GM18868 (cell line): ENCODE measurements around the gene ZER1.
"Not testable (repeated sequence)": the region's sequence is repeated elsewhere in the genome, so short reads cannot be mapped to it uniquely, and the experiment has no call there.

Experiments used
- ATAC-seq: cut with Tn5 transposase; IDR thresholded peaks from one replicate; pipeline ENCODE4 v1.9.1; 2021; ENCODE audit warnings: mild to moderate bottlenecking, moderate library complexity; ENCODE audit not compliant: unreplicated experiment

The ZER1 gene

GRCh38 chr9:128788445-128788844 is 16.7 kb upstream of the ZER1 start:
- no peak for ATAC-seq

- no peak for ATAC-seq
Measured at GRCh38 chr9:128787659-128788058, 15.9 kb upstream of the ZER1 start.

GRCh38 chr9:128786681-128787601 is 15.2 kb upstream of the ZER1 start, which contains the start of gene TBC1D13:
TBC1D13 (plus strand) TSS chr9:128787253; CDS start chr9:128787354, 101 bp downstream.
- ATAC-seq = peak; percentile 81

GRCh38 chr9:128785427-128785826 is 13.7 kb upstream of the ZER1 start:
- ATAC-seq = no peak

- no peak for ATAC-seq
Measured at GRCh38 chr9:128782669-128783068, 10.9 kb upstream of the ZER1 start.

- no peak for ATAC-seq
Measured at GRCh38 chr9:128781187-128782070, 9.7 kb upstream of the ZER1 start.

- ATAC-seq = not testable (repeated sequence)
Measured at GRCh38 chr9:128780093-128780492, 8.4 kb upstream of the ZER1 start.

GRCh38 chr9:128774804-128775203 is 3.1 kb upstream of the ZER1 start:
- ATAC-seq = no peak

GRCh38 chr9:128773049-128773448 is 1.3 kb upstream of the ZER1 start:
- ATAC-seq = no peak

GRCh38 chr9:128771094-128771721 is 519 bp downstream of the ZER1 start:
- ATAC-seq = peak; percentile 13

GRCh38 chr9:128770286-128771030 is 1.3 kb downstream of the ZER1 start:
- ATAC-seq = no peak

GRCh38 chr9:128768606-128769005 is 3.1 kb downstream of the ZER1 start:
- ATAC-seq = no peak

- ATAC-seq = no peak
Measured at GRCh38 chr9:128765499-128765898, 6.2 kb downstream of the ZER1 start.

- ATAC-seq = no peak
Measured at GRCh38 chr9:128764361-128764760, 7.4 kb downstream of the ZER1 start.

- no peak for ATAC-seq
Measured at GRCh38 chr9:128762671-128763449, 8.9 kb downstream of the ZER1 start.

GRCh38 chr9:128757602-128758001 is 14.1 kb downstream of the ZER1 start:
- no peak for ATAC-seq

GRCh38 chr9:128753627-128754026 is 18.1 kb downstream of the ZER1 start:
- no peak for ATAC-seq

GRCh38 chr9:128750926-128751595 is 20.7 kb downstream of the ZER1 start:
- ATAC-seq = no peak

GRCh38 chr9:128747241-128747640 is 24.5 kb downstream of the ZER1 start:
- no peak for ATAC-seq
